ENCODE results near the gene SPIB.
A peak's percentile ranks its signal among the peaks of the same experiment; 100 is the strongest.
"Not testable (repeated sequence)": the region's sequence is repeated elsewhere in the genome, so short reads cannot be mapped to it uniquely, and the experiment has no call there.

The SPIB gene

DNA sequence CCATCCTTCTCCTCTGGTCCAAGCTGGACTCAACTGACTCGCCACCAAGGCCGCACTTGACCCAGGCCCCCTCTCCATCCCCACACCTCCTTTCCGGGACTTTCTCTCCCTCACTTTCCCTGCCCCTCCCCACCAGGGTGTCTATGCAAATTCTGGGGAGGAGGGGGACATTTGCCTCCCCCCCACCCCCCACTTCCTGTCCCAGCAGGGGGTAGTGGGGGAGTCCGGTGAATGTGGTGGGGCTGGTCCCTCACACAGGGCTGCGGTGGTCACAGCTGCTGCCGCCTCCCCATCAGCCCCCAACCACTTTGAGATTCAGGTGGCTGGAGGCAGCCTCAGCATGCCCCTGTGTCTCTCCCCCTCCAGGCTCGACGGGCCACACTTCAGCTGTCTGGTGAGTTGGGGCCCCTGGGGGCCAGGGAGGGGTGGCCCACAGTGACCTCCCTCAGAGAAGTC is 870 bp downstream of the SPIB start:
- DNase-seq (ENCODE audit: low read depth): no peak

DNA sequence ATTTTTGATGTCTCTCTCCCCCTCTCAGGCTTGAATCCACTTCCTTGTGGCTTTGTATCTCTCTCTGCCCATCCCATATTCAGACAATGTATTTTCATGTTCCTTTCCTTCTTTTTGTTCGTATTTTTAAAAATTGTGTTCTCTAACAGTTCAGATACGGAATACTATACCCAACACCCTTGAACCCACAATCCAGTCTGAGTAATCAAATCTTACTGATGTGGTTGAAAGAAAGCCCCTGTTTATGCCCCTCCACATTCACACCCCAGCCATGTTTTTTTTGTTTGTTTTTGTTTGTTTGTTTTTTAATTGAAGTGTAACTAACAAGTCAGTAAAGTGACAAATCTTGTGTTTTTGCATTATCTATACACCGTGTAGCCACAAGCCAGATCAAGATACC is 1.4 kb downstream of the SPIB start:
- DNase-seq (ENCODE audit: low read depth): no peak

GRCh38 chr19:50420808-50421207 is 2.1 kb downstream of the SPIB start:
- no peak for DNase-seq (ENCODE audit: low read depth)

GRCh38 chr19:50422397-50423278 is 3.9 kb downstream of the SPIB start:
- no peak for DNase-seq (ENCODE audit: low read depth)

DNA sequence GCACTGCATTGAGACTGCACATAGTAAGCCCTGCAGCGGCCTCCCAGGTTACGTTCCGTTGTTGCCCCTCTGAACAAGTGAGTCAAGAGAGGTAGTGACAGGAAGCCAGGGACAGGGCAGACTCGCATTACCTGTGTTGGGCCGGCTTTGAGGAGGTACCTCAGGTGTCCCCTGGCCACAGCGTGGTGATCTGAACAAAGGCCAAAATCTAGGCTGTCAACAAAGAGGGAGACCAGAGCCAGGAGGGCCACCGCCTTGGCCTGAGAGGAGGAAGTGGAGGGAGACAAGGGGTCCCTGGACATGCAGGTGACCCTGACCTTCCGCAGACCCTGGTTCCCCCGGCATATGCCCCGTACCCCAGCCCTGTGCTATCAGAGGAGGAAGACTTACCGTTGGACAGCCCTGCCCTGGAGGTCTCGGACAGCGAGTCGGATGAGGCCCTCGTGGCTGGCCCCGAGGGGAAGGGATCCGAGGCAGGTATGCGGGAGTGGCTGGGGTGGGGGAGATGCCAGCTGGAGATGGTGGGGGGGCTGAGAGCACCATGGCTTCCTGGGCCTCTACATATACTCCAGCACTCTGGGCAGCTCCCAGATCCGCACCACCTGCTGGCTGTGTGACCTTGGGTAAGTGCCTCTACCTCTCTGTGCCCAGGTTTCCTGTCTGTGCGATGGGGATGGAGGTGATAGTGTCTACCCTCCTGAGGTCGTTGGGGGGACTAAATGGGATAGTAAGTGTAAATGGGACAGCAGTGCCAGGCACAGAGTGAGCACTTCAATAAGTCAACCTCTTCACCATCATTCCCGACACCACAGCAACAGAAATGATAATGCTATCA is 4.8 kb downstream of the SPIB start:
- DNase-seq (ENCODE audit: low read depth): no peak

DNA sequence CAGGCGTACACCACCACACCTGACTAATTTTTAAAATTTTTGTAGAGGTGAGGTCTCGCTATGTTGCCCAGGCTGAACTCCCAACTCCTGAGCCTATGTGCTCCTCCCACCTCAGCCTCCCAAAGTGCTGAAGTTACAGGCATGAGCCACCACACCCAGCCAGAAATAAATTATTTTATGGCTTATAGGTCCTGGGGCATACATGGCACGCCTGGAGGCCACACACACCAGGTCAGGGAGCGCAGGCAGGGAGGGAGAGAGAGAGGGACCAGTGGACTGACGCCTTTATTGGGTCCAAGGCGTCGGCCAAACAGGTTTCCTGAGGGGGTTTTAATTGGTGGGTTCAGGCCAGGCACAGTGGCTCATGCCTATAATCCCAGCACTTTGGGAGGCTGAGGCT is 6.8 kb downstream of the SPIB start:
- DNase-seq (ENCODE audit: low read depth): no peak

- DNase-seq (ENCODE audit: low read depth): no peak
Measured at GRCh38 chr19:50427318-50427925, 8.7 kb downstream of the SPIB start.

GRCh38 chr19:50427997-50428425 is 9.3 kb downstream of the SPIB start:
- DNase-seq (ENCODE audit: low read depth): peak; percentile 54

GRCh38 chr19:50428772-50429463 is 10.2 kb downstream of the SPIB start:
- no peak for DNase-seq (ENCODE audit: low read depth)

GRCh38 chr19:50430888-50431342 is 12.2 kb downstream of the SPIB start:
- DNase-seq (ENCODE audit: low read depth): no peak

- peak; percentile 27 for DNase-seq (ENCODE audit: low read depth)
Measured at GRCh38 chr19:50431343-50432220, 12.8 kb downstream of the SPIB start.

GRCh38 chr19:50432221-50433028 is 13.7 kb downstream of the SPIB start, which contains the start of gene MYBPC2:
Gene MYBPC2, plus strand, starts transcription at chr19:50432892. Its CDS starts 62 bp downstream, at chr19:50432954.
- no peak for DNase-seq (ENCODE audit: low read depth)

DNA sequence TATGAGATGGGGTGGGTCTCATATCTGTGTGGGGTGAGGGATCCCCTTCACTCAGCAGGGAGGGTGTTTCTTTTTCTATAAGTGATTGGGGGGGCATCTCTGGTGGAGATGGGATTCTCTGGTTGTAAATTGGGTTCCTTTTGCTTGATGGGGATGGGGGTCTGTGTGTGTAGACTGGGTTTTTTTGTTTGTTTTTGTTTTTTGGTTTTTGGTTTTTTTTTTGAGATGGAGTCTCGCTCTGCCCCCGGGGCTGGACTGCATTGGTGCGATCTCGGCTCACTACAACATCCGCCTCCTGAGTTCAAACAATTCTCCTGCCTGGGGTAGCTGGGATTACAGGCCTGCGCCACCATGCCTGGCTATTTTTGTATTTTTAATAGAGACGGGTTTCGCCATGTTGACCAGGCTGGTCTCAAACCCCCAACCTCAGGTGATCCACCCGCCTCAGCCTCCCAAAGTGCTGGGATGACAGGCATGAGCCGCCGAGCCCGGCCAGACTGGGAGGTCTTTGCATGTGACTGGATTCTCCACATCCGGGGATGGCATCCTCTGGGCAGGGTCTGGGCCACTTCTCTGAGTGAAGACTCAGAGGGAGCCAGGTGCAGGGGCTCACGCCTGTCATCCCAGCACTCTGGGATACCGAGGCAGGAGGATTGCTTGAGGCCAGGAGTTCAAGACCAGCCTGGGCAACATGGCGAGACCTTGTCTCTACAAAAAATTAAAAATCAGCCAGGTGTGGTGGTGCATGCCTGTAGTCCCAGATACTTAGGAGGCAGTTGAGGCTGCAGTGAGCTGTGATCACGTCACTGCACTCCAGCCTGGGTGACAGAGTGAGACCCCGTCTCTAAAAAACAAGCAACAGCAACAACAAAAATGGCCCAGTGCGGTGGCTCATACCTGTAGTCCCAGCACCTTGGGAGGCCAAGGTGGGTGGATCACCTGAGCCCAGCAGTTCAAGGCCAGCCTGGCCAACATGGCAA is 14.8 kb downstream of the SPIB start:
- no peak for DNase-seq (ENCODE audit: low read depth)

DNA sequence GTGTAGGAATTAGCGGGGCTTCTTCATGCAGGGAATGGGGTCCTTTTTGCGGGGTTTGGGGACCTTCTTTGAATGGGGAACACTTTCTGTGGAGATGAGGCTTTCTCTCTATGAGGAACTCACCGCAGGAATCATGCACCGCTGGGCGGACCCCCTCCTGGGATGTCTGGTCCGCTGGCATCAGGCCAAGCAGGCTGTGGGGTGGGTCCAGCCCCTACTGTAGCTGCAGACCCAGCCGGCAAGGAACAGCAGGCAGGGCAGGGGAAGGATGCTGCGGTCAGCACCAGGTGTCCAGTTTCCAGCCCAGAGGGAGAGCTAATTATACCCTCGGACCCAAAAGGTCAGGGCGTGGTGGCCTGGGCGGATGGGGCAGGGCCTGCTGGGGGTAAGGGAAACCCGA is 15.8 kb downstream of the SPIB start:
- no peak for DNase-seq (ENCODE audit: low read depth)

DNA sequence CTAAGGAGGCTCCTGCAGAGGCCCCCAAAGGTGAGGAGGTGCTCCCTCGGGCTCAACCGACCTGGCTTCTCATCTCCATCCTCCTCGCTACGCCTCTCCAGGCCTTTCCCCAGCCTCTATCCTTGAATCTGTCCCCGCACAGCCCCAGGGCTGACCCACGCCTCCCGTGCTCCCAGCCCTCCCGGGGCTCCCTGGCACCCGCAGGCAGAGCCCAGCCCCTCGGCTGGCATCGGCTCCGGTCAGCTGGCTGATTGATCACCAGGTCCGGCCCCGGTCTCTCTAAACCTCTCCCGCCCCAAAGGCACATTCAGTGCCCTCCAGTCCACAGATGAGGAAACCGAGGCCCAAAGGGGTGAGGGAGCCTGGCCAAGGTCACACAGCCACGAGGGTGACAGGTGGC is 16.5 kb downstream of the SPIB start:
- DNase-seq (ENCODE audit: low read depth): no peak

DNA sequence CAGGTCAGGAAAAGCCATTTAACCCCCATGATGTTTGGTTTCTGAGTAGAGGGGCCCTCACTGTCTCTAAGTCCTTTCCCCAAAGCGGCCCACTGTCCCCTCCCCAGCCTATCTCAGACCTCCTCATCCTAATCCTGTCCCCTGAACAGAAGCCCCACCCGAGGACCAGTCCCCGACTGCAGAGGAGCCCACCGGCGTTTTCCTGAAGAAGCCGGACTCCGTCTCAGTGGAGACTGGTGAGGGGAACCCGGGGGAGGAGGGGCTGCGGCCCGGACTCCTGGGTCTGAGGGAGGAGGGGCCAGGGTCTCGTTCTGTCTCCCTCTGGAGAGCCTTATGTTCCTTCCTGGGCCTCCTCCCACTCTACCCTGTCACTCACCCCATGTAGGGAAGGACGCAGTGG is 16.9 kb downstream of the SPIB start:
- no peak for DNase-seq (ENCODE audit: low read depth)

DNA sequence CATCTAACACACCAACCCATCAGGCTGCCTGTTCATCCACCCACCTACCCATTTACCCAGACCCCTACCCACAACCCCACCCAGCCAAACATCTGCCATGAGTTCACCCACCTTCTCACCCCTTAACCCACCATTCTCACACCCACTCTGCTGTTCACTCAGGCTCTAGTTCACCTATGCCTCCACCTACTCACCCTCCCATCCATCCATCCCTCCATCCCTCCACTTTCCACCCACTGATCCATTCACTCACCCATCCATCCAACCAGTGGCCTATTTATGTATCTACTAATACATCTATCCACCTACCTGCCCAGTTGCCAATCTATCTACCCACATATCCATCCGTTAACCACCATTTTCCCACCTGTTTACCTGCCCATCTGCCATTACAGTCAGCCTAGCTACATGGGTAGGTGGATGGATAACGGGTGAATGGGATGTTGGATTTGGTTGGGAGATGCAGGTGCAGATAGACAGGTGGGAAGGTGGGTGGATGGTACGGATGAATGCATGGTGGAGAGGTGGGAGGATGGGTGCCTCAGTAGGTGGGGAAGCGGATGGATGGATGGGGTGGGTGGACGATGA is 19.2 kb downstream of the SPIB start:
- no peak for DNase-seq (ENCODE audit: low read depth)

- not testable (repeated sequence) for DNase-seq (ENCODE audit: low read depth)
Measured at GRCh38 chr19:50439130-50439529, 20.4 kb downstream of the SPIB start.
